Measurements from ENCODE around the gene CDH23.

The CDH23 gene

GRCh38 chr10:71493741-71494140 is 97.0 kb downstream of the CDH23 start:
- H3K4me3 Mint-ChIP-seq: no peak overlapping the region
- TF ChIP-seq CTCF (IDR thresholded peaks at IDR 0.05): no peak
- peaks cover 17% of the 10 kb centered on the region for H3K9me3 Mint-ChIP-seq
- peaks cover 37% of the 10 kb centered on the region for H3K4me1 Mint-ChIP-seq
- H3K27ac Mint-ChIP-seq: no peak overlapping the region
- no peak for DNase-seq
- peaks cover 7% of the 10 kb centered on the region for H3K36me3 Mint-ChIP-seq (ENCODE audit: low read depth)
- H3K27me3 Mint-ChIP-seq (ENCODE audit: low read depth, poor library complexity): peaks cover 31% of the 10 kb centered on the region

GRCh38 chr10:71494476-71494875 is 97.8 kb downstream of the CDH23 start:
- peaks cover 9% of the 10 kb centered on the region for H3K9me3 Mint-ChIP-seq
- H3K27me3 Mint-ChIP-seq (ENCODE audit: low read depth, poor library complexity): peaks cover 27% of the 10 kb centered on the region
- peaks cover under 1% of the 10 kb centered on the region for H3K36me3 Mint-ChIP-seq (ENCODE audit: low read depth)
- no peak overlapping the region for H3K27ac Mint-ChIP-seq
- no peak for DNase-seq
- TF ChIP-seq CTCF (IDR thresholded peaks at IDR 0.05): no peak
- H3K4me1 Mint-ChIP-seq: peaks cover 43% of the 10 kb centered on the region
- no peak overlapping the region for H3K4me3 Mint-ChIP-seq

DNA sequence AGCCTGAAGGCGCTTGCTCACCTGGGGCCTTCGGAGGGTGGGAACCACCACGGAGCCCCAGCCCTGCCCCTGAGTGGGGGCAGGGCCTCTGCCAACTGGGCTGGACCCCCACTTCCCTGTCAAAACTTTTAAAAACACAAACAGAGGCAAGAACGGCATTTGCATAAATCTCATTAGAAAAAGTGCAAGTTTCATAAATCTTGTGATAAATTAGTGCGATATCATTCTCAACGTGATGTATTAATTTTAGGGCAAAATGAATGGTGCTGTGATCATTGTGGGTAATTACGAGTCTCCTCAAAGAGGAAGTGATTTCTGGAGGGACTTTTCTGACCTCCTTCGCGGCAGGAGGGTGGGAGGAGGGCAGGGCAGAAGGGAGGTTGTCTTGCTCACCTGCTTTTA is 98.3 kb downstream of the CDH23 start:
- no peak overlapping the region for H3K27ac Mint-ChIP-seq
- no peak for TF ChIP-seq CTCF (IDR thresholded peaks at IDR 0.05)
- H3K9me3 Mint-ChIP-seq: peaks cover 4% of the 10 kb centered on the region
- no peak overlapping the region for H3K4me3 Mint-ChIP-seq
- no peak for DNase-seq
- H3K4me1 Mint-ChIP-seq: peaks cover 43% of the 10 kb centered on the region
- H3K27me3 Mint-ChIP-seq (ENCODE audit: low read depth, poor library complexity): peaks cover 30% of the 10 kb centered on the region
- H3K36me3 Mint-ChIP-seq (ENCODE audit: low read depth): no peaks in the 10 kb centered on the region

GRCh38 chr10:71496927-71497762 is 100.4 kb downstream of the CDH23 start:
- peaks cover 23% of the 10 kb centered on the region for H3K27me3 Mint-ChIP-seq (ENCODE audit: low read depth, poor library complexity)
- peak overlapping the region; percentile 35 for H3K4me3 Mint-ChIP-seq
- peaks cover 60% of the 10 kb centered on the region for H3K4me1 Mint-ChIP-seq
- H3K36me3 Mint-ChIP-seq (ENCODE audit: low read depth): no peaks in the 10 kb centered on the region
- H3K27ac Mint-ChIP-seq: peak overlapping the region; percentile 68
- no peaks in the 10 kb centered on the region for H3K9me3 Mint-ChIP-seq
- no peak for DNase-seq
- no peak for TF ChIP-seq CTCF (IDR thresholded peaks at IDR 0.05)

DNA sequence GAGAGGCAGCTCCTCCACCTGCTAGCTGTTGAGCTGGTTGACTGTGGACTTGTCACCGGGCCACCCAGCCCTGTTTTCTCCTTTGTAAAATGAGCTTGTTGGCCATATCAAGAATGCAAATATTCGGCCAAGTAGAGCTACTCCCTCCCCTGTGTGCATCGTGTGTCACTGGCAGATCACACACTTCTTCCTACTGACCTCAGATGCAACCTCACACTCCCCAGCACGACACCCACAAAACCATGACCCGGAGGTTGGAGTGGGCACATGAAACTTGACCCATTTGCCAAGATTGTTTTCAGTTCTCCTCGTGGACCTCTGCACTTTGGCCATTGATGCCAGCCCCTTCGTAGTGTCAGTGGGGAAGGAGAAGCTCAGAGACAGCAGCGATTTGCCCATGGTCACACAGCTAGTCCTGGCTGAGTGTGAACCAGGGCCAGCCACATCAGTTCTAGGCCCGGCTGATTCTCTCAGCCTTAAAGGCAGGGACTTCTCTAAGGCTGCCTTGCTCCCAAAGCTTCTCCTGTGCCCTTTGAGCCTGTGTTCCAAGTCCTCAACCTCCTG is 101.1 kb downstream of the CDH23 start:
- no peak for TF ChIP-seq CTCF (IDR thresholded peaks at IDR 0.05)
- Mint-ChIP-seq H3K27me3 (ENCODE audit: low read depth, poor library complexity) (peaks cover 20% of the 10 kb centered on the region), H3K4me1 (peaks cover 67% of the 10 kb centered on the region), H3K9me3 (no peaks in the 10 kb centered on the region), H3K36me3 (ENCODE audit: low read depth) (no peaks in the 10 kb centered on the region), H3K4me3 (peak overlapping the region; percentile 35), H3K27ac (no peak overlapping the region)
- DNase-seq: no peak
